HEK293 (cell line): ENCODE data around the gene TREX2.

ENCODE experiments used
- CTCF ChIA-PET: fragments of 350-600 bp; formaldehyde crosslinking; extraction: SDS; loops from one replicate; lab custom pipeline; 2021; ENCODE audit warnings: antibody characterized with exemption; lab: Yijun Ruan, JAX
- POLR2A ChIA-PET: fragments of 300-600 bp; formaldehyde crosslinking; extraction: SDS; loops from one replicate; lab custom pipeline; 2020; ENCODE audit warnings: antibody characterized with exemption, inconsistent platforms; lab: Yijun Ruan, JAX
- H3K27ac ChIP-seq: fragments of 200-500 bp; sonication (Bioruptor generic); 2 replicates; pipeline ENCODE4 v1.5.1; 2014; ENCODE audit warnings: low read depth, low read length, control low read depth, inconsistent platforms; ENCODE audit errors: extremely low read depth
- H3K36me3 ChIP-seq, 2 experiments: fragments of 200-500 bp in 1 of 2; sonication (Bioruptor generic) in 1 of 2; 1 replicate in 1 of 2; 2 replicates in 1 of 2; pipeline ENCODE4 v1.5.1; 2014 to 2017; ENCODE audit warnings: inconsistent platforms in 2 of 2, low read length in 2 of 2; ENCODE audit not compliant: control insufficient read depth in 2 of 2, insufficient read depth in 1 of 2
- H3K4me1 ChIP-seq: fragments of 200-500 bp; sonication (Bioruptor generic); 2 replicates; pipeline ENCODE4 v1.5.1; 2014; ENCODE audit warnings: mild to moderate bottlenecking, low read length, inconsistent platforms; ENCODE audit not compliant: control insufficient read depth, insufficient read depth
- H3K4me3 ChIP-seq: 2 replicates; pipeline ENCODE4 v1.5.1; 2011; ENCODE audit warnings: low read depth, mild to moderate bottlenecking, control low read depth, low read length, moderate library complexity
- H3K9me3 ChIP-seq: fragments of 200-500 bp; sonication (Bioruptor generic); 2 replicates; pipeline ENCODE4 v1.5.1; 2014; ENCODE audit warnings: low read depth, low read length, inconsistent platforms; ENCODE audit not compliant: control insufficient read depth, insufficient read depth
- INSM2 ChIP-seq: fragments of 450-650 bp; formaldehyde crosslinking; IDR thresholded peaks from 2 replicates; pipeline ENCODE4 v1.5.1; 2016; ENCODE audit warnings: missing biosample characterization, missing genetic modification characterization
- KLF10 ChIP-seq: fragments of 450-650 bp; IDR thresholded peaks from 2 replicates; pipeline ENCODE4 v1.5.1; 2018; ENCODE audit warnings: missing biosample characterization, mild to moderate bottlenecking, missing genetic modification characterization
- MYNN ChIP-seq: fragments of 450-650 bp; formaldehyde crosslinking; IDR thresholded peaks from 2 replicates; pipeline ENCODE4 v1.5.1; 2016; ENCODE audit warnings: missing biosample characterization, missing genetic modification characterization, borderline replicate concordance
- PRDM6 ChIP-seq: fragments of 450-650 bp; formaldehyde crosslinking; IDR thresholded peaks from 2 replicates; pipeline ENCODE4 v1.5.1; 2017; ENCODE audit warnings: missing biosample characterization, missing genetic modification characterization
- SP2 ChIP-seq: fragments of 450-650 bp; formaldehyde crosslinking; IDR thresholded peaks from 2 replicates; pipeline ENCODE4 v1.5.1; 2016; ENCODE audit warnings: missing biosample characterization, missing genetic modification characterization
- ZBTB26 ChIP-seq: fragments of 450-650 bp; formaldehyde crosslinking; optimal IDR thresholded peaks from 2 replicates; pipeline ENCODE3; 2016; ENCODE audit warnings: missing biosample characterization, mild to moderate bottlenecking, missing genetic modification characterization
- ZBTB8A ChIP-seq: fragments of 450-650 bp; formaldehyde crosslinking; IDR thresholded peaks from 2 replicates; pipeline ENCODE4 v1.5.1; 2016; ENCODE audit warnings: missing biosample characterization, missing genetic modification characterization
- ZNF121 ChIP-seq: fragments of 450-650 bp; formaldehyde crosslinking; IDR thresholded peaks from 2 replicates; pipeline ENCODE4 v1.5.1; 2016; ENCODE audit warnings: missing biosample characterization, missing genetic modification characterization
- ZNF174 ChIP-seq: fragments of 450-650 bp; formaldehyde crosslinking; IDR thresholded peaks from 2 replicates; pipeline ENCODE4 v1.5.0; 2017; ENCODE audit warnings: missing biosample characterization, mild to moderate bottlenecking, missing genetic modification characterization
- ZNF426 ChIP-seq: fragments of 450-650 bp; formaldehyde crosslinking; IDR thresholded peaks from 2 replicates; pipeline ENCODE4 v1.5.1; 2017; ENCODE audit warnings: missing biosample characterization, missing genetic modification characterization, mild to moderate bottlenecking, inconsistent platforms, moderate library complexity
- ZNF549 ChIP-seq: fragments of 450-650 bp; IDR thresholded peaks from 2 replicates; pipeline ENCODE4 v1.5.1; 2018; ENCODE audit warnings: missing biosample characterization, missing genetic modification characterization, mild to moderate bottlenecking, inconsistent platforms, moderate library complexity
- ZNF621 ChIP-seq: fragments of 450-650 bp; formaldehyde crosslinking; IDR thresholded peaks from 2 replicates; pipeline ENCODE4 v1.5.1; 2017; ENCODE audit warnings: missing biosample characterization, missing genetic modification characterization
- ZNF639 ChIP-seq: fragments of 450-650 bp; formaldehyde crosslinking; IDR thresholded peaks from 2 replicates; pipeline ENCODE4 v1.5.1; 2016; ENCODE audit warnings: missing biosample characterization, missing genetic modification characterization

The TREX2 gene

GRCh38 chrX:153442463-153442862 lies 3.4 kb downstream of the TREX2 start:
- Histone ChIP-seq H3K27ac (no peak overlapping the region), H3K4me3 (no peak overlapping the region), H3K9me3 (no peaks in the 10 kb centered on the region), H3K4me1 (no peaks in the 10 kb centered on the region), H3K36me3 (no peaks in the 10 kb centered on the region)
- peak; percentile 84 for TF ChIP-seq ZNF121 (tag by site-specific recombination)
- no peak for TF ChIP-seq MYNN (tag by site-specific recombination)
- TF ChIP-seq ZNF621 = no peak
- ChIA-PET CTCF (no interaction called here), POLR2A (no interaction called here)

- no peak overlapping the region for H3K4me3 ChIP-seq
- CTCF ChIA-PET = interaction anchor here (2.3 kb wide), 1 partner anchor 18 kb away, joined by 9 read pairs; no protein-coding TSS in a partner anchor
- H3K9me3 ChIP-seq = no peaks in the 10 kb centered on the region
- TF ChIP-seq ZBTB26 (tag by site-specific recombination) (no peak), PRDM6 (tag by site-specific recombination) (no peak), SP2 (tag by site-specific recombination) (no peak), ZNF426 (no peak), KLF10 (tag by site-specific recombination) (no peak)
- H3K4me1 ChIP-seq = no peaks in the 10 kb centered on the region
- POLR2A ChIA-PET = no interaction called here
- H3K36me3 ChIP-seq = no peaks in the 10 kb centered on the region
- no peak overlapping the region for H3K27ac ChIP-seq
These were observed 3.9 kb downstream of the TREX2 start for GRCh38 chrX:153441981-153442380.

GRCh38 chrX:153441296-153441695 lies 4.6 kb downstream of the TREX2 start:
- TF ChIP-seq INSM2 (tag by site-specific recombination) (no peak), ZNF549 (tag by site-specific recombination) (no peak), ZNF174 (tag by site-specific recombination) (no peak), ZBTB8A (tag by site-specific recombination) (no peak), ZNF639 (tag by site-specific recombination) (no peak)
- Histone ChIP-seq H3K27ac (no peak overlapping the region), H3K4me1 (no peaks in the 10 kb centered on the region), H3K9me3 (no peaks in the 10 kb centered on the region), H3K36me3 (no peaks in the 10 kb centered on the region), H3K4me3 (no peak overlapping the region)
- POLR2A ChIA-PET = interaction anchor here (0.5 kb wide), 1 partner anchor 283 kb away, joined by 4 read pairs; the partner anchor contains the start of gene BCAP31
- CTCF ChIA-PET = interaction anchor here (0.8 to 2.3 kb wide), 4 partner anchors 19 to 500 kb away, joined by 3 to 9 read pairs (median 4); no protein-coding TSS in a partner anchor
